Type B pancreatic cell (in vitro differentiated cells): Measurements from ENCODE around the gene RBM4B. TPM values are rescaled to one million over a fixed set of nuclear protein-coding genes. Genes with fewer than 3 reads are reported as not detected.

Experiments
- DNase-seq: peaks from one replicate; pipeline ENCODE4 v3.0.0; 2021; ENCODE audit warnings: mixed read lengths; ENCODE audit not compliant: unreplicated experiment; ENCODE audit errors: extremely low spot score
- H3K27ac Mint-ChIP-seq: 2 replicates; pipeline ENCODE4 v1.8.0; 2021; ENCODE audit warnings: mild to moderate bottlenecking, mixed read lengths
- H3K27me3 Mint-ChIP-seq: 2 replicates; pipeline ENCODE4 v1.8.0; 2021; ENCODE audit warnings: mixed read lengths
- H3K36me3 Mint-ChIP-seq: 2 replicates; pipeline ENCODE4 v1.8.0; 2021; ENCODE audit warnings: mixed read lengths
- H3K4me1 Mint-ChIP-seq: one replicate; pipeline ENCODE4 v1.8.0; 2021; ENCODE audit warnings: mixed read lengths; ENCODE audit not compliant: unreplicated experiment
- H3K4me3 Mint-ChIP-seq: 2 replicates; pipeline ENCODE4 v1.8.0; 2021; ENCODE audit warnings: mild to moderate bottlenecking, mixed read lengths
- H3K9me3 Mint-ChIP-seq: 2 replicates; pipeline ENCODE4 v1.8.0; 2021; ENCODE audit warnings: mixed read lengths
- total RNA-seq: library from RNA; stranded (reverse); gene quantifications from 2 replicates; pipeline ENCODE4 v1.2.1, GENCODE V29; 2021; ENCODE audit warnings: low replicate concordance
- TF ChIP-seq, protein P1 (sequence below): fragments of 200-600 bp; sonication (generic); conservative IDR thresholded peaks from 2 replicates; pipeline ENCODE4 v1.5.0; 2021; ENCODE audit warnings: antibody characterized with exemption, mild to moderate bottlenecking

The RBM4B gene
- total RNA-seq, 1 donor from 2014 or later: 49.1 TPM

DNA sequence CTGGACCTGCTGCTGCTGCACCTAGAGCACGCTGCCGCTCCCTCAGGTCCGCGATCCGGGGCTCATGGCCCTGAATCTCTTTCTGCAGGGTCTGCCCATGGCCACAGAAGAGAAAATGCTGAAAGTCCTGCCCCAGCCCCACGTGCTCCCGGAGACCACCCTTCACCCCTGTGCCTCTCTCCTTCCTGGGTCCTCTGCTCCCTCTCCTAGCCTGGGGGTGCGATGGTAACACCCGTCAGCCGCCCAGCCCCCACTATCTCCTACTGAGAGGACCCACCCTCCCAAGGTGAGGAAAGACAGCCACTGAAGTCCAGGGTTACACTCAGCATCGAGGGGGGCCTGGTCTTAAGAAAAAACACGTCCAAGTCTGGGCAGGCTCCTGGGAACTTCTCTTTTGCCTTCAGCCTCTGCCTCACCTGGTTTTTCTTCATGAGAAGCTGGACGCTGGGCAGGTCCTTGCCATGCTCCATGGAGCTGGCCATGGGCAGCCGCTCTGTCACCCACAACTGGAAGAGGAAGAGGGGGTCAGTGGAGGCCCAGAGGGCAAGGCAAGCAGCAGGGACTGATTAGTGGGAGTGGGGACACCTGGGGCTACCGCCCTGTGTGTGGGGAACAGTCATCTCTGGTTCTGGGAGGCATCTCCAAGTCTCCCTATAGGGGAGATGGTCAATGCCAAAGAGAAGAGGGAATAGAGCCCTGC, 15.8 kb upstream of the RBM4B start:
- H3K27ac Mint-ChIP-seq: no peak overlapping the region
- peaks cover 9% of the 10 kb centered on the region for H3K4me1 Mint-ChIP-seq
- no peak overlapping the region for H3K4me3 Mint-ChIP-seq
- H3K36me3 Mint-ChIP-seq: peaks cover 13% of the 10 kb centered on the region
- no peaks in the 10 kb centered on the region for H3K27me3 Mint-ChIP-seq
- TF ChIP-seq, protein P1, sequence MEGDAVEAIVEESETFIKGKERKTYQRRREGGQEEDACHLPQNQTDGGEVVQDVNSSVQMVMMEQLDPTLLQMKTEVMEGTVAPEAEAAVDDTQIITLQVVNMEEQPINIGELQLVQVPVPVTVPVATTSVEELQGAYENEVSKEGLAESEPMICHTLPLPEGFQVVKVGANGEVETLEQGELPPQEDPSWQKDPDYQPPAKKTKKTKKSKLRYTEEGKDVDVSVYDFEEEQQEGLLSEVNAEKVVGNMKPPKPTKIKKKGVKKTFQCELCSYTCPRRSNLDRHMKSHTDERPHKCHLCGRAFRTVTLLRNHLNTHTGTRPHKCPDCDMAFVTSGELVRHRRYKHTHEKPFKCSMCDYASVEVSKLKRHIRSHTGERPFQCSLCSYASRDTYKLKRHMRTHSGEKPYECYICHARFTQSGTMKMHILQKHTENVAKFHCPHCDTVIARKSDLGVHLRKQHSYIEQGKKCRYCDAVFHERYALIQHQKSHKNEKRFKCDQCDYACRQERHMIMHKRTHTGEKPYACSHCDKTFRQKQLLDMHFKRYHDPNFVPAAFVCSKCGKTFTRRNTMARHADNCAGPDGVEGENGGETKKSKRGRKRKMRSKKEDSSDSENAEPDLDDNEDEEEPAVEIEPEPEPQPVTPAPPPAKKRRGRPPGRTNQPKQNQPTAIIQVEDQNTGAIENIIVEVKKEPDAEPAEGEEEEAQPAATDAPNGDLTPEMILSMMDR: no peak
- no peak for DNase-seq
- no peaks in the 10 kb centered on the region for H3K9me3 Mint-ChIP-seq

DNA sequence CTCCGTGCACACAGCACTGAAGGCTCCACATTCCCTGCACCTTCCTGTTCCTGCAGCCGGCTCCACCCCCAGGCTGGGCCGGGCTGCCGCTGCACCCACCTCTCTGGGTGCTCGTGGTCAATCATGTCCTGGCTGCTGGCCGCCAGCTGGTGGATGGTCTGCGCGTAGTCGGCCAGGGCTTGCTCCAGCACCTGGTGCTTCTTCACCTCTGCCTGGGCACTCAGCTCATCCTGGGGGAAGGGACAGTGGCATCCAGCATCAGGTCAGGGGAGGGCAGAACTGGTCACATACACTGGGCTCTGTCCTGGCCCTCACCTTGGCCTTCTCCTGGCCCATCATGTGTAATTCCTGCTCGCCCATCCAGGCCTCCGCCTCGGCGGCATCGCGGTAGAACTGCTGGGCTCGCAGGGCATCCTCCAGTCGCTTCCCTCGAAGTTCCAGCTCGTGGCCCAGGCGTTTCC, 15.2 kb upstream of the RBM4B start:
- DNase-seq: no peak
- no peaks in the 10 kb centered on the region for H3K27me3 Mint-ChIP-seq
- H3K4me1 Mint-ChIP-seq: peaks cover 9% of the 10 kb centered on the region
- TF ChIP-seq, protein P1: no peak
- H3K27ac Mint-ChIP-seq: no peak overlapping the region
- peaks cover 11% of the 10 kb centered on the region for H3K36me3 Mint-ChIP-seq
- no peak overlapping the region for H3K4me3 Mint-ChIP-seq
- no peaks in the 10 kb centered on the region for H3K9me3 Mint-ChIP-seq

DNA sequence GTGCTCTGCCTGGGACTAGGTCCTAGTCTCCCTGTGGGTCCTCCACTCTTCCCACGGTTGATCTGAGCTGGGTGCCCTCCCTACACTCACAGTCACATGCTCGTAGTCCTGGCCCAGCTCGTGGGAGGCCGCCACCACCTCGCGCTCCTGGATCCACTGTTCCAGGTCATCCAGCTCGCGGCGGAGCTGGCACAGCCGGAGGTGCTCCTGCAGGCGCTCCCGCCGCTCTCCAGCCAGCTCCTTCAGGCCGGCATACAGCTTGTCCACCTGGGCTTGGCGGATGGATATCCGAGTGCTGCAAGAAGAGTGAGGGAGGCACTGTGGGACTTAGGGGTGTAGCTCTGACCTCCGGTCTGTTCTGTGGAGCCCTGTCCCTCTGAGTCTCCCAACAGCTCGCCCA, 14.8 kb upstream of the RBM4B start:
- DNase-seq: no peak
- Mint-ChIP-seq H3K27ac (no peak overlapping the region), H3K4me1 (peaks cover 9% of the 10 kb centered on the region), H3K4me3 (no peak overlapping the region), H3K9me3 (no peaks in the 10 kb centered on the region), H3K36me3 (peaks cover 7% of the 10 kb centered on the region), H3K27me3 (no peaks in the 10 kb centered on the region)
- TF ChIP-seq, protein P1: no peak

- TF ChIP-seq, protein P1: no peak
- H3K4me1 Mint-ChIP-seq: peaks cover 9% of the 10 kb centered on the region
- peaks cover 7% of the 10 kb centered on the region for H3K36me3 Mint-ChIP-seq
- H3K4me3 Mint-ChIP-seq: no peak overlapping the region
- no peak for DNase-seq
- no peaks in the 10 kb centered on the region for H3K9me3 Mint-ChIP-seq
- H3K27ac Mint-ChIP-seq: no peak overlapping the region
- H3K27me3 Mint-ChIP-seq: no peaks in the 10 kb centered on the region
Measured at GRCh38 chr11:66691311-66691980, 13.8 kb upstream of the RBM4B start.

DNA sequence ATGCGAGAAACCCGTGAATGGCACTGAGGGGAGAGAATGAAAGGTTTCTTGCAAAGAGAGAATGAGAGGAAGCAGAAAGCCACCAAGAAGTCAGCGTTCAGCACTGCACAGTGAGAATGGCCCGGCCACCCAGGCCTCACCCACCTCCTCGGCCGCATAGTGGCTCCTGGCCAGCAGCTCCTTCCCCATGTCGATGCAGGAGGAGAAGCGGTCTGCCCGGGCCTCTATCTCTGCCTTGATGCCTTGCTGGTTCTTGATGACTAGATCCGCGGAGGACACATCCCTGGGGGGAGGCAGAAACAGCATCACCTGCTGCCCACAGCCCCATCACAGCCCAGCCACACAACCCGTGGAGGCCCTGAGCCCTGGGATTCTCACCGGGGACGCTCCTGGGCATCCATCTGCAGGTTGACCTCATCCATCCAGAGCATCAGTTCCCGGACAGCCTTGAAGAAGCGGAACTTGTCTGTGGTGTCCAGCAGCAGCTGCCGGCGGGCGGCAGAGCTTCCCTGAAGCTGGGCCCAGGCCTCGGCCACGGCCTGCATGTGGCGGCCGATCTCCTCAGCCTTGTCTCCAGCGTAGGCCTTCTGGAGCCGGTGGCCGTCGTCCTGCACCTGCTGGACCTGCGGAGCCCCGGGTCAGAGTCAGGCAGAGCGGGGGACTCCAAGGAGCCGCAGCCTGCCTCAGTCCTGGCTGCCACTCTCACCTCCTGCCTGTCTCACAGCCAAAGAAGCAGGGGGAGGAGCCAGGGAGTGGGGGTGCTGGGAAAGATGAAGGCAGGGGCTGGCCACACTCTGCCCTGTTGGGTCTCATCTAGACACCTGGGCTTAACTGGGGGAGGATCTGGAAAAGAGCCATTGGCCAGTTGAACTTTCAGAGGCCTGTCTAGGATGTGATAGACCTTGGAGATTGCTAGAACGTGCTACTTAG, 12.2 kb upstream of the RBM4B start:
- Mint-ChIP-seq H3K27ac (no peak overlapping the region), H3K36me3 (peaks cover 8% of the 10 kb centered on the region), H3K27me3 (no peaks in the 10 kb centered on the region), H3K9me3 (no peaks in the 10 kb centered on the region), H3K4me3 (no peak overlapping the region), H3K4me1 (peaks cover 12% of the 10 kb centered on the region)
- no peak for DNase-seq
- TF ChIP-seq, protein P1: no peak
